GM12892 (cell line): ENCODE data around the gene MDFIC2.

ENCODE experiments used
- POLR2A ChIP-seq: IDR thresholded peaks from 2 replicates; pipeline ENCODE4 v1.6.1; 2011; ENCODE audit warnings: low read depth, low read length, control low read depth
- POLR2AphosphoS5 ChIP-seq: IDR thresholded peaks from 2 replicates; pipeline ENCODE4 v1.6.1; 2011; ENCODE audit warnings: low read depth, low read length, control low read depth

GRCh38 chr3:70150599-70150998 lies 161.8 kb downstream of the MDFIC2 start:
- no peak for TF ChIP-seq POLR2A
- no peak for TF ChIP-seq POLR2AphosphoS5
